CD4-positive, alpha-beta T cell treated with Interferon gamma for 1 hour (primary cell): ENCODE measurements around the gene TAMM41.
A peak's percentile ranks its signal among the peaks of the same experiment; 100 is the strongest.
"Not testable (repeated sequence)": the region's sequence is repeated elsewhere in the genome, so short reads cannot be mapped to it uniquely, and the experiment has no call there.

Source experiments
- DNase-seq: peaks from one replicate; pipeline ENCODE4 v3.0.0-alpha.2; 2020

The TAMM41 gene

DNA sequence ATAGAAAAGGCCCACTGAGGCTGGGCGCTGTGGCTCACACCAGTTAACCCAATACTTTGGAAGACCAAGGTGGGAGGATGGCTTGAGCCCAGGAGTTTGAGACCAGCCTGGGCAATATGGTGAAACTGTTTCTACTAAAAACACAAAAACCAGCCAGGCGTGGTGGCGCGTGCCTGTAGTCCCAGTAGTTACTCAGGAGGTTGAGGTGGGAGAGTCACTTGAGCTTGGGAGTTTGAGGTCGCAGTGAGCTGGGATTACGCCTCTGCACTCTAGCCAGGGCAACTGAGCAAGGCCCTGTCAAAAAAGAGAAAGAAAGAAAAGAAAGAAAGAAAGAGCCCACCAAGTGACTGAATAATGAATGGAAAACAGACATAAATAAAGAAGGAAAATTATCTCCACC lies 32.0 kb downstream of the TAMM41 start:
- no peak for DNase-seq

DNA sequence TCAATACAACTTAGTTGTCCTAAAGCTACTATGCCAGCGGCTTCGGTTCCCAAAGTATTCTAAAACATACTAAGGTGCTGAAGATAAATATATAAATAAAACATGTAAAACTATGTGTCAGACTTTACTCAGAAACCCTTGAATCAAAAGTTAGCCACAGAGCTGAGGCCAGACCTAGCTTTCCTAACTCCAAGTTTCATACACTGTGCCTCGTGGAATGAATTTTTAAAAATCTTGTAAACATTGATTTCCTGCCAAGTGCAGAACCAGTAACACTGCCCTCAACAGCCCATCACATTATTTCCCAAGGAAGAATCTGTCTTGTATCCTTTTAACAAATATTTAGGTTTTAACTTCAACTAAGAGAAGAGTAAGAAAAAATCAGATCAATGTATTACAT lies 36.4 kb downstream of the TAMM41 start:
- no peak for DNase-seq

DNA sequence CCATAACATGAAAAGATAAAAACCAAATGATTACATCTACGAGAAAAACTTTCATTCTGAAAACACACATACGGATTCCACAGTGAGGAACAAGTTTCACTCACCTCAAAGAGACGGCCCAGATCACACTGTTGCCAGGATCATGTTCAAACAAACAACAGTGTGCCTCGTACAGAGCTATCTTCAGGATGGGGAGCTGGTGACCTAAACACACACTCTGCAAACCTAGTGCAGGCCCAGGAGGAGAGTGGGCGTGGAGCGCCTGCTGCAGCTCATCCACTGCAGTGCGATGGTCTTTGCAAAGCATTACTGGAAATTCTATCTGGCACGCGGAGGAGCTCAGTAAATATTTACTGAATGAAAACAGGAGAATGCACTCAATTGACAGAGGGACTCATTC lies 38.5 kb downstream of the TAMM41 start:
- DNase-seq: no peak

DNA sequence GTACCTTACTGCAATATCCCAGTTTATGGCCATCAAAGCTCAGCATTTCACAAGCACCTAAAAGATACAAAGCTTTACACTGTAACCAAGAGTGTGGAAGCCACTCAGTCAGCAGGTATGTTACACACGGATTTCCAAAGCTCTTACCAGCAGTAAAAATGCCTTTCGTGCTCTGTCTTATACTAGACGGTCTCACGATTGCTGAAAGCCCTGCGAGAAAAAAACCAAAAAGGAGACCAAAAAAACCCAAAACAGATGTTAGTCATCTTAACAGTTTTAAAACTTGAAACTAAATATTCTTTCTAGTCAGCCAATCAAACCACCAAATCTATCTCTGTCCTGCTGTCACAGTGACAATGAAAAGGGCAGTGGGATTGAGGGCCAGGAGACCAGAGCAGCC lies 39.0 kb downstream of the TAMM41 start:
- DNase-seq: no peak

DNA sequence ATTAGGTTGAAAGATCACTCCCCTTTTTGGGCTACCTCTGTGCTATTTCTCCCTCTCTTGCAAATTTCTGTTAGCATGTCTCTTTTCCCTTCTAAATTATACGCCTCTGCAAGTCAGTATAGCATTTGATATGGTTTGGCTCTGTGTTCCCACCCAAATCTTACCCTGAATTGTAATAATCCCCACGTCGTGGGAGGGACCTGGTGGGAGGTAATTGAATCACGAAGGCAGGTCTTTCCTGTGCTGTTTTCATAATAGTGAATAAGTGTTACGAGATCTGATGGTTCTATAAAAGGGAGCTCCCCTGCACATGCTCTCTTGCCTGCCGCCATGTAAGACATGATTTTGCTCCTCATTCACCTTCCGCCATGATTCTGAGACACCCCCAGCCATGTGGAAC lies 41.0 kb downstream of the TAMM41 start:
- DNase-seq: no peak

DNA sequence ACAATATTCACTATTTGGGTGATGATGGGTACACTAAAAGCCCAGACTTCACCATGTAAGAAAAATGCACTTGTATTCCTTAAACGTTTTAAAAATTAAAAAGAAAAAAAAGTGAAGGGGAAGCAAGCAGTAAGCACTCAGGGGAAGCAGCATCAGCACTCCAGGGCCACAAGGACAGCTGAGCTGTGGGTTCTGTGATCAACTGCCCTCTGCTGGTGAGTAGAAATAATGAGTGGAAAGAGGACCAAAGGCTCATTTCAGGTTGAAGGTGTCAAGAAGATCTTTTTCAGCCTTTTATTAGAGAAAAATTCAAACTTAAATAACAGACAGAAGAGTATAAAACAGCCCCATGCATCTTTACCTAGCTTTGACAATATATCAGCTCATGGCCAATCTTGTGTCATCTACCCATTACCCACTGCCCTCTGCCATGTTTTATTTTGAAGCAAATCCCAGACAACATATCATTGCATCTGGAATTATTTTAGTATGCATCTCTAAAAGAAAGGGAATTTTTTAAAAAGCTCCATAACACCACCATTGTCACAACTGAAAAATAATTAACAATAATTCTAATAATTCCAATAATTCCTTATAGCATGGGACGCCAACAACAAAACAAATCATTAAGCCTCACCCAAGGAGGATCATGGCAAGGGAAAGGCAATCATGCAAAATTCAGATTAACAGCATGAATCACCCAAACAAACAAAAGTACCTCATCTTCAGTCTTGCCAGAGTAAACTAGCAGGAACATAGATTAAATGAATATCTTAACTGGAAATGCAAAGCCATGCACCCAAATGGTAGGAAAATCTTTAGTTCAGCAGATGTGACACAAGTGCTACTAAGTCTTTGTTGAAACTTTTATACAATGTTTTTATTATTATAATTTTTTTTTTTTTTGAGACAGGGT lies 42.5 kb downstream of the TAMM41 start:
- DNase-seq: peak; percentile 13

DNA sequence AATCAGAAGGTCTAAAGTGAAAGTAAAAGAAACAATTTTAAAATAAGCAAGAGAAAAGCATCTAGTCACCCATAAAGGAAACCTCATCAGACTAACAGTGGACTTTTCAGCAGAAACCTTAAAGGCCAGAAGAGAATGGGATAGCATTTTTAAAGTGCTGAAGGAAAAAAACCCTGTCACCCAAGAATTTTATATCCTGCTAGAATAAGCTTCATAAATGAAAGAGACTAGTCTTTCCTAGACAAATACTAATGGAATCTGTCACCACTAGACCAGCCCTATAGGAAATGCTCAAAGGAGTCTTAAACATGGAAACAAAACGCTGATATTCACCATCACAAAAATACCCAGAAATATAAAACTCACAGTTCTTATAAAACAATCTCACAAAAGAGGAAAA lies 46.9 kb downstream of the TAMM41 start:
- DNase-seq: no peak

DNA sequence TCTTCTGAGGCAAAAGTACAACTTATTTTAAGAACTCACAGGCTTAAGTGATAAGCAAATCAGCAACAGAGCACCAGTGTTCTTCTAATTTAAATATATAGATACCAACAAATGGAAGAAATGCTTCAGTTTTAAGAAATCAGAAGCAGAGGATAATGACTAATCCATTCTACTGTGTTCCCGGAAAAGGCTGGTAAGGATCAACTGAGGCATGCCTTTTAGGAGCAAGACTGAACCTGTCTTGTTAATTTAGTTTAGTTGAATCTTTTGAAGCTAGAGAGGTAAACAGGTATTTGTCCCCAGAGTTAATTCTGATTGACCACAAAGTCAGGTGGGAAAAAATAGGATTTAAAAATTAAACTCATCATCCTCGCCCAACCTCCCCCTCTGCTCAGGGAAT lies 51.8 kb downstream of the TAMM41 start:
- DNase-seq: no peak

DNA sequence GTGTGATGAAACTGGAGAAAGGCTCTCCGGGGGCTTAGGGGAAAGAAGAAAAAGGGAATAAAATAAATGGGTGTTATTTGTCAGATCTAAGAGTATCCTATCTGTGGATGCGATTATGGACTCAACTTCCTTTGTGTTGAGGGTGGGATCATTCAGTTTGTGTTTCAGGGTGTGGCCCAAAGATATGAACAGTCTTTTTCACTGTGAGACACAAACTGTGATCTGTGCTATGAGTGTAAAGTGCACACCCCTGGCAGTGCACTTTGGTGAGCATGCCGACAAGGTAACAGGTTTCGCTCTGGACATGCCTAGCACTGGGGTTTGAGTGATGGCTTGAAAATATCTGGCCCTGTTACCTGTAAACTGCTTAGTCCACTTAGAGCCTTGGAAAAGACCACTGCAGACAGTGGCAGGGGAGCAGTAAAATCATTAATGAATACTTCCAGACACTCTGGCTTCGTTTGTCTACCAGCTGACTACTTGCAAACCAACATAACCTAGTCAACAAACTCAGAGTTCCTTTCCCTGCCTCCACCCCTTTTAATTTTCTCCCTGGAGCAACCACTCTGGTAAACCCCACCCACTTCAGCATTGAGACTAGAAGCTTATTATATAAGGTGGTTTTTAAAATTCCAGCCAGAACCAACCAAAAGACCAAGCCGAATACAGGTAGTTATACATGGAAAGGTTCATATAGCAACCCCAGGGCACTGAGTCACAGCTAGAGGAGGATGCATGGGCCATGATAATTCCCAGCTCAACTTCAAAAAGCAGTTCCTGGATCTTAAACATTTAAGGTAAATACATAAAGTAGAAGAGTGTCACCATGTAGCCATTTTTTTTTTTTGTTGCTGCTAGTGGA lies 55.1 kb downstream of the TAMM41 start:
- no peak for DNase-seq

DNA sequence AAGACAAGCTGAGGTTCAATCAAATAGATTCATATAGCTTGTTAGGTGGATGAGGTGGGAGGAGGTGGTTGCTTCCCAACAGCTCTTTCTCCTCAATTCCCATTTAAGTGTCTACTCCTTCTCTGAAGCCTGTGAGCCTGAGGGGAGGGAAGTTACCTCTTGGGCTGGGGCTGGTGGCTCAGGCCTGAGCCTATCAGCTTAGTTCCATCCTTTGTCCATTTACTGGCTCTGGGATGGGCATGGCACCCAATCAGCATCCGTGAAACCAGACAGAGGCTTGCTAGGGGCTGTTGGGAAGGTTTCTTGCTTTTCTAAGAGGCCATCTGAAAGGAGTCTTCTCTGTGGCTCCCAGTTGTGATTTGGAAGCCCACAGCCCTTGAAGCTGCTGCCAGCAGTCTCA lies 57.3 kb downstream of the TAMM41 start:
- DNase-seq: no peak

DNA sequence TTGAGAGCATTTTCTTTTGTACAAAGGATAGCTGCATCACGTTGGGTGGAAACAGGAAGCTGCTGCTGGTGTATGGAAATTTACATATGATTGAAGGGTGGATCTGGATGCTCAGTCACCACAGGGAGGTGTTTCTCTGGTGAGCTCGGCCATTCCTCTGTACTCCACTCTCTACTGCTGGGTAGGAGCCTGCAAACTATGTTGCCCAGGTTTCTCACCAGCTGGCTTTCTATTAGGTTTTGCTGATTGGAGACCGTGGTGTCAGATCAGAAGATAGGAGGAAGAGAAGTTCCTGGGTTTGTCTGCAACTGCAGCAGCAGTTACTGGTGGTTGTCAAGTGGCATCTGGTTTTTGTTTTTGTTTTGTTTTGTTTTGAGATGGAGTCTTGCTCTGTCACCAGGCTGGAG lies 61.7 kb downstream of the TAMM41 start:
- DNase-seq: no peak

DNA sequence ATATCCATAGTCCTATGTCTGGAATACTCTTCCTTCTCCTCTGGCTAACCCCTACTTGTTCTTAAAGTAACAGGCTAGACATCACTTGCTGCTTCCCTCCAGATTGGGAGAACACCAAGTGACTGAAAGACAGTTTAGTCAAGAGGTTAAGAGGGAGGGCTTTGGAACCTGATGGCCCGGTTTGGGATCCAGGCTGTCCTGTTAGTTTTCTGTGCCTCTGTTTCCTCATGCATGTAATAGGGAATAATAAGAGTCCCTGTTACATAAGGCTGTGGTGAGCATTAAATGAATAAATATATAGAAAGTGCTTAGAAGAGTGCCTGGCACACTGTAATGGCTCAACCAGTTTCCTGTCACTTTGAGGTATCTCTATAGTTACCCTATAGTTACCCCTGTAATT lies 66.3 kb downstream of the TAMM41 start:
- no peak for DNase-seq

DNA sequence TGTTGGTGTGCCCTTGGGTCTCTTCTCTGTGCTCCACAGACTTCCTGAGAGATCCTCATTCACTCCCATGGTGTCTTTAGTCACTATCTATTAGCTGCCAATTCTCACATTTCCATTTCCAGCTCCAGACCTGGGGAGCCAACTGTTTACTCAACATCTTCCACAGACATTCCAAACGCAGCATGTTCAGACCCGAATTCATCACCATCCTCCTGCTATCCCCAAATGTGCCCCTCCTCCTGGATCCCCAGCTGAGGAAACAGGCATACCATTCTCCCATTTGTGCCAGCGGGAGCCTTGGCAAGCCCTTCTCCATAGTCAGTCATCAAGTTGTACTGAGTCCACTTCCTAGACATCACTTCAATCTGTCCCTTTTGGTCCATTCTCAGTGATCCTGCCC lies 67.1 kb downstream of the TAMM41 start:
- DNase-seq: no peak

DNA sequence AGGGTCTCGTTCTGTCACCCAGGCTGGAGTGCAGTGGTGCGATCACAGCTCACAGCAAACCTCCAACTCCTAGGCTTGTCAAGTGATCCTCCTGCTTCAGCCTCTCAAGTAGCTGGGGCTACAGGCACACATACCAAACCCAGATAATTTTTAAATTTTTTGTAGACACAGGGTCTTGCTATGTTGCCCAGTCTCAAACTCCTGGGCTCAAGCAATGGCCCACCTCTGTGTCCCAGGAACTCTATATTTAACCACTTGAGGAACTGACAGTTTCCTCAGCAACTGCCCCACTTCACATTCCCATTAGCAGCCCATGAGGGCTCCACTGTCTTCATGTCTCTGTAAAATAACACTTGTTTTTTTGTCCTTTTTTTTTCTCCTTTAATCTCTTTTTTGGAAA lies 68.4 kb downstream of the TAMM41 start:
- no peak for DNase-seq

DNA sequence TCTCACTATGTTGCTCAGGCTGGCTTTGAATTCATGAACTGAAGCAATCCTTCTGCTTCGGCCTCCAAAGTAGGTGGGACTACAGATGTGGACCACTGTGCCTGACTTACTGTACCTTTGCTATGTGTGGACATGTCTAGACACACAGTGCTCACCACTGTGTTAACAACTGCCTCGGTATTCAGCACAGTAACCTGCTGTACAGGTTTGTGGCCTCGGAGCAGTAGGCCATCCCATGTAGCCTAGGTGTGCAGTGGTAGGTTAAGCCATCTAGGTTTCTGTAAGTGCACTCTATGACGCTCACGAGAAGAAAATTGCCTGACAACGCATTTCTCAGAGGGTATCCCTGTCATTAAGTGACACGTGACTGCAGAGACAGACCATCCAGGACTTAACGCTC lies 70.3 kb downstream of the TAMM41 start:
- DNase-seq: no peak

DNA sequence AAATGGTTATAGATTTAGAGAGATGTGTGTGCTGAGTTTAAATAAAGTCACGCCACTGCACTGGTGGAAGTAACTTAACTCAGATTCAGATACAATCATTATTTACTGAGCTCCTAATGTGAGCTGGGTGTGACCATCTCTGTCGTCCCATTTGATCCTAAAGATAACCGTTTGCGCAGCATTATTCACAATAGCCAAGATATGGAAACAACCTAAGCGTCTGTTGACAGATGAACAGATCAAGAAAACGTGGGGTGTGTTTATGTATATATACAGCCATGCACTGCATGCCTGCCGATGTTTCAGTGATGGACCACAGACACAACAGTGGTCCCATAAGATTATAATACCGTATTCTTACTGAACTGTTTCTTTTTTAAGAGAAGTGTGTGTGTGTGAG lies 71.2 kb downstream of the TAMM41 start:
- no peak for DNase-seq

DNA sequence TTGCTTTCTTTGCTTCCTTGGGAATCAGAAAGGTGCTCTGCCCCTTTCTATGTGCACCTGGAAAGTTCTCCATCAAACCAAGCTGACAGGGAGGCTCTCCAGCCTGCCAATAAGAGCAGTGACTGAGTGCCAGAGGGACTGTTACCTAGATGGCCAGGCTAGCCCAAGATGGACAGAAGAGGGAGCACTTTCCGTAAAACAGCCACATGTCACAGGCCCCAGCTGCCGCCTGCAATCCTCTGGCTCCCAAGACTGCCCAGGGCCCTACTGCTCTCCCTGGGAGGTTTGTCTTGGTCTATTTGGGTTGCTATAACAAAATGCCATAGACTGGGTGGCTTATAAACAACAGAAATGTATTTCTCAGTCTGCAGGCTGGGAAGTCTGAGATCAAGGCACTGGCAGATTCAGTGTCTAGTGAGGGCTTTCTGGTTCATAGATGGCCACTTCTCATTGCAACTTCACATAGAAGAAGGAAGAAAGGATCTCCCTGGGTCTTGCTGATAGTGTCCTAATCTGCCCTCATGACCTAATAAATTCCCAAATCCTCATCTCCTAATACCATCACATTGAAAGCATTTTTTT lies 72.3 kb downstream of the TAMM41 start:
- no peak for DNase-seq

DNA sequence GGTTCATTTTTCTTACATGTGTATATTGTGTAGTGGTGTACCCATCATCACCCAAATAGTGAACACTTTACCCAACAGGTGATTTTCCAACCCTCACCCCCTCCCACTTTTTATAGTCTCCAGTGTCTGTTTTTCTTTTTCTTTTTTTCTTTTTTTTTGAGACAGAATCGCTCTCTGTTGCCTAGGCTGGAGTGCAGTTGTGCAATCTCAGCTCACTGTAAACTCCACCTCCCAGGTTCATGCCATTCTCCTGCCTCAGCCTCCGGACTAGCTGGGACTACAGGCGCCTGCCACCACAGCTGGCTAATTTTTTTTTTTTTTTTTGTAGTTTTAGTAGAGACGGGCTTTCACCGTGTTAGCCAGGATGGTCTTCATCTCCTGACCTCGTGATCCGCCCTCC lies 74.8 kb downstream of the TAMM41 start:
- not testable (repeated sequence) for DNase-seq

DNA sequence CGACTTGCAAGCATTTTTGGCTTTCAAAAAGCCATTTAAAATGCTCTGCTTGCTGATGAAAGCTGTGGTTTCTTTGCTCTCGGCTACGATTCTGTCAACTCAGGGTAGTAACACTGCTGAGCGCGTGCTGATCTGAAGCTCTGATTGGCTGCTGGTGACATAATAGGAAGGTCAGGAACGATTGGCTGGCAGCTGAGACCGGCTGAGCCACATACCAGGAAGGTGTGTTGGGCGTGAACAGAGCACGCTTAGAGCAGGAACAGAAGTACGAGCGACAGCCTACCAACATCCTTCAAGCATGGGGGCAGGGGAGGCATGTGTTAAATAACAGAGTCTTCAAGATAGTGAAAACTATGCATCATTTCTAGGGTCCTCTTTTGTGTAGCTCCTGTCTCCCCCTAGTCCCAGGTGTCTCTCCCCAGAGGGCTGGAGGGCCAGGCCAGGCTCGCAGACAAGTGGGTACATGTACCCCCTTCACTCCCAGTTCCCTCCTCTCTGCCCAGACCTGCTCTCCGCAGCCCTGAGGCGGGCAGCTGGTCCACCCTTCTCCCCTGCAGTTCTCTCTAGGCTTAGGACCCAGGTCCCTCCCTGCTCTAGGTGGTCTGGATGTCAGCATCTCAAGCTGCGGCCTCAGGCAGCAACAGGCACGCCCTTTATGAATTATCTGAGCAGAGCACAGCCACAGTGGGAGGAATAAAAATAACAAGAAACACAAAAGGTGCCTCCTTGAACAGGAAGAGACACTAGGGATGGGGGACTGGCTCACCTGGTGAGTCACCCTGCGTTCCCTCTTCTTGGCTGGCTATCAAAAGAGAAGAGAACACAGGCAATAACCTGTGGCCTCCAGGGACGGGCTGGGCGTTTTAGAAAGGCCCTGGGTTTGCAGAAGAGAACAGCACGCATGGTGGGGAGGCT lies 76.0 kb downstream of the TAMM41 start:
- DNase-seq: peak; percentile 86

DNA sequence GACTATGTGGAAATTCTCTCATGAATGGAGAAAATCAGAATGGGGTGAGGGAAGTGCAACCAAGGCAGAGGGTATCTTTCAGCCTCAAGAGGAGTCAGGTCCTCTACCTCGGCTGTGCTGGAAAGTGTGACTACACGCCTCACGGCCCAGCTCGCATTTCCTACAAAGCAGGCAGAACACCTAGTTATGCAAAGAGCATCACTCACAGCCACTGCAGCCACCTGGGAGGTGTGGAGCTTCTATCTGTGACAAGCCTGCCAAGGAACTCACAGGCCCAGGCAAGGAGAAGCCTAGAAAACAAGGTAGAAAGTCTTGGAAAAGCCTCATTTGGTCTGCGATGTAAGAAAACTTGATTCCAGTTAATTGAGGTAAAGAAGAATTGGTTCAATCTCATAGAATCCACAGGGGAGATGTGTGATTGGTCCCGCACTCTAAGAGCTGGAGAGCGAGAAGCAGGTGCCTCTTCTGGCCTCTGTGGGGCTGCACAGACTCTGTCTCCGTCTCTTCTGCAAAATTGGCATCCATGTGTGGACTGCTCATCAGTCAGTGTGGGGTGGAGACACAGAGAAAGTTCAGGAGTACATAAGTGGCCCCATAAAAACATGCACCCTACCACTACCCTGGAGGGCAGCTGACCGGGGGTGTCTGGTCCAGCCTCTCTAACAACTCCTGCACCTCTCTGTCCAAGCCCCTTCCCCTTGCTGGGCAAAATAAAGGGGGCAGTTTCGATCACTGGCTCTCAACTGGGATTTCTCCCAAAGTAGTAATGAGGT lies 76.8 kb downstream of the TAMM41 start:
- no peak for DNase-seq

DNA sequence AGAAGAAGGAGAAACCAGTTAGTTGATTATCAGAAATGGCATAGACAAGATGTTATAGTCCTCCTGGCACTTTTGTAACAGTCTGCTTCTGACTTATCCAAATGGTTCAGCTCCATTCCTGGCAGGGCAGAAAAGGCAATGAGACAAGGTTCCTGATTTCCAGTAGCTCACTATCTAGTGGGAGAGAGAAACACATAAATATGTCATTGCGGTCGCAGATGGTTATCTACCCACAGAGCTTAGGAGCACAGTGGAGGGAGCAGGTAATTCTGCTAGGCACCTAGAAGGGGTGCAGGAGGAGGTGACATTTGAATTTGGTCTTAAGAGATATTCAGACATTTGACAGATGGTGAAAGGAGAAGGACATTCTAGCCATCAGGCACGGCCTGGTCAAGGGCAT lies 78.1 kb downstream of the TAMM41 start:
- no peak for DNase-seq

DNA sequence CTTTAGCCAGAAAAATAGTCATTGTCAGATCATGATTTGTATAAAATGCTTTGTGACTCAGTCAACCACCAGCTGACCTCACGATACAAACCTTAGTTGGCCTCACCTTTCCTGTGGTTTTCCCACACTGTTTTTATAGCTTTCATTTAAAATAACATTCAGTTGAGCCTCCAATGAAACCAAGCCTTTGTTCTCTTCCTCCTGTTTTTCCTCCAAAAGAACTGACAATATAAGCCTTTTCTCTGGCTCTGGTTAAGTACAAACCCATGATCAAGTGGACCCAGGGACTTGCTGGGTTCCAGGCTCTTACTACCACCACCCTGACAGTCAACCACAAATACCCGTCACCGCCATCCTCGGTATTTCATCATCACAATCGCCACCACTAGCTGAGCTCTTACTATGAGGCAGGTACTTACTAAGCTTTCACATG lies 81.7 kb downstream of the TAMM41 start:
- no peak for DNase-seq
